ENCODE measurements around the gene NRP2.

Gene NRP2

GRCh38 chr2:205715831-205716525, 33.7 kb downstream of the NRP2 start:
- no peak for ATAC-seq
- TF ChIP-seq CSRNP3 (CRISPR knock-in tag; IDR thresholded peaks at IDR 0.05) (no peak), ZNF70 (CRISPR knock-in tag; IDR thresholded peaks at IDR 0.05) (no peak), ZFP3 (CRISPR knock-in tag; IDR thresholded peaks at IDR 0.05) (no peak), ESRRG (CRISPR knock-in tag; IDR thresholded peaks at IDR 0.05) (no peak), PPARA (CRISPR knock-in tag; IDR thresholded peaks at IDR 0.05; ENCODE audit: borderline replicate concordance) (no peak), BACH2 (CRISPR knock-in tag; IDR thresholded peaks at IDR 0.05; ENCODE audit: borderline replicate concordance) (no peak), CSDC2 (CRISPR knock-in tag; IDR thresholded peaks at IDR 0.05) (no peak), CREB5 (CRISPR knock-in tag; IDR thresholded peaks at IDR 0.05; ENCODE audit: low read depth) (no peak), OSR1 (CRISPR knock-in tag; IDR thresholded peaks at IDR 0.05) (no peak), ZC3H10 (CRISPR knock-in tag; IDR thresholded peaks at IDR 0.05) (no peak), ZNF565 (CRISPR knock-in tag; conservative IDR thresholded peaks at IDR 0.05; ENCODE audit: low read depth) (no peak), POU6F1 (CRISPR knock-in tag; IDR thresholded peaks at IDR 0.05; ENCODE audit: borderline replicate concordance, low read depth) (no peak), TCF4 (CRISPR knock-in tag; IDR thresholded peaks at IDR 0.05; ENCODE audit: borderline replicate concordance) (no peak), ARNTL (CRISPR knock-in tag; IDR thresholded peaks at IDR 0.05; ENCODE audit: borderline replicate concordance, low read depth) (no peak), TOX (CRISPR knock-in tag; IDR thresholded peaks at IDR 0.05; ENCODE audit: borderline replicate concordance) (no peak), RARB (CRISPR knock-in tag; IDR thresholded peaks at IDR 0.05) (no peak), SNAI2 (CRISPR knock-in tag; IDR thresholded peaks at IDR 0.05) (no peak), GLIS3 (CRISPR knock-in tag; IDR thresholded peaks at IDR 0.05) (no peak), TSHZ2 (CRISPR knock-in tag; IDR thresholded peaks at IDR 0.05) (no peak)
- TF ChIP-seq, protein P1, sequence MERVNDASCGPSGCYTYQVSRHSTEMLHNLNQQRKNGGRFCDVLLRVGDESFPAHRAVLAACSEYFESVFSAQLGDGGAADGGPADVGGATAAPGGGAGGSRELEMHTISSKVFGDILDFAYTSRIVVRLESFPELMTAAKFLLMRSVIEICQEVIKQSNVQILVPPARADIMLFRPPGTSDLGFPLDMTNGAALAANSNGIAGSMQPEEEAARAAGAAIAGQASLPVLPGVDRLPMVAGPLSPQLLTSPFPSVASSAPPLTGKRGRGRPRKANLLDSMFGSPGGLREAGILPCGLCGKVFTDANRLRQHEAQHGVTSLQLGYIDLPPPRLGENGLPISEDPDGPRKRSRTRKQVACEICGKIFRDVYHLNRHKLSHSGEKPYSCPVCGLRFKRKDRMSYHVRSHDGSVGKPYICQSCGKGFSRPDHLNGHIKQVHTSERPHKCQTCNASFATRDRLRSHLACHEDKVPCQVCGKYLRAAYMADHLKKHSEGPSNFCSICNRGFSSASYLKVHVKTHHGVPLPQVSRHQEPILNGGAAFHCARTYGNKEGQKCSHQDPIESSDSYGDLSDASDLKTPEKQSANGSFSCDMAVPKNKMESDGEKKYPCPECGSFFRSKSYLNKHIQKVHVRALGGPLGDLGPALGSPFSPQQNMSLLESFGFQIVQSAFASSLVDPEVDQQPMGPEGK (CRISPR knock-in tag; IDR thresholded peaks at IDR 0.05; ENCODE audit: borderline replicate concordance), result no peak

- no peak for ATAC-seq
- TF ChIP-seq TCF4 (CRISPR knock-in tag; IDR thresholded peaks at IDR 0.05; ENCODE audit: borderline replicate concordance), result no peak
- no peak for TF ChIP-seq BACH2 (CRISPR knock-in tag; IDR thresholded peaks at IDR 0.05; ENCODE audit: borderline replicate concordance)
- TF ChIP-seq OSR1 (CRISPR knock-in tag; IDR thresholded peaks at IDR 0.05), result no peak
- TF ChIP-seq CREB5 (CRISPR knock-in tag; IDR thresholded peaks at IDR 0.05; ENCODE audit: low read depth), result no peak
- no peak for TF ChIP-seq SNAI2 (CRISPR knock-in tag; IDR thresholded peaks at IDR 0.05)
- TF ChIP-seq ZFP30 (CRISPR knock-in tag; IDR thresholded peaks at IDR 0.05), result no peak
Observed at GRCh38 chr2:205717175-205717846, 35.0 kb downstream of the NRP2 start.
